GM12891 (cell line): Measurements from ENCODE around the gene TMCC2.

Experiments used
- POLR2A ChIP-seq: IDR thresholded peaks from 2 replicates; pipeline ENCODE4 v1.6.1; 2011; ENCODE audit warnings: low read depth, low read length, control low read depth
- POLR2AphosphoS5 ChIP-seq: IDR thresholded peaks from 2 replicates; pipeline ENCODE4 v1.6.1; 2011; ENCODE audit warnings: low read depth, low read length, control low read depth
- SPI1 ChIP-seq: IDR thresholded peaks from 2 replicates; pipeline ENCODE4 v1.6.1; 2011; ENCODE audit warnings: low read depth, low read length, control low read depth
- TAF1 ChIP-seq: IDR thresholded peaks from 2 replicates; pipeline ENCODE4 v1.6.1; 2011; ENCODE audit warnings: low read depth, low read length, control low read depth

- no peak for TF ChIP-seq POLR2A
- TF ChIP-seq POLR2AphosphoS5 = no peak
- no peak for TF ChIP-seq TAF1
- no peak for TF ChIP-seq SPI1
Measured at GRCh38 chr1:205225901-205226765, 1.6 kb upstream of the TMCC2 start.
